Measurements from ENCODE around the gene PLXNB2.

PLXNB2 gene

DNA sequence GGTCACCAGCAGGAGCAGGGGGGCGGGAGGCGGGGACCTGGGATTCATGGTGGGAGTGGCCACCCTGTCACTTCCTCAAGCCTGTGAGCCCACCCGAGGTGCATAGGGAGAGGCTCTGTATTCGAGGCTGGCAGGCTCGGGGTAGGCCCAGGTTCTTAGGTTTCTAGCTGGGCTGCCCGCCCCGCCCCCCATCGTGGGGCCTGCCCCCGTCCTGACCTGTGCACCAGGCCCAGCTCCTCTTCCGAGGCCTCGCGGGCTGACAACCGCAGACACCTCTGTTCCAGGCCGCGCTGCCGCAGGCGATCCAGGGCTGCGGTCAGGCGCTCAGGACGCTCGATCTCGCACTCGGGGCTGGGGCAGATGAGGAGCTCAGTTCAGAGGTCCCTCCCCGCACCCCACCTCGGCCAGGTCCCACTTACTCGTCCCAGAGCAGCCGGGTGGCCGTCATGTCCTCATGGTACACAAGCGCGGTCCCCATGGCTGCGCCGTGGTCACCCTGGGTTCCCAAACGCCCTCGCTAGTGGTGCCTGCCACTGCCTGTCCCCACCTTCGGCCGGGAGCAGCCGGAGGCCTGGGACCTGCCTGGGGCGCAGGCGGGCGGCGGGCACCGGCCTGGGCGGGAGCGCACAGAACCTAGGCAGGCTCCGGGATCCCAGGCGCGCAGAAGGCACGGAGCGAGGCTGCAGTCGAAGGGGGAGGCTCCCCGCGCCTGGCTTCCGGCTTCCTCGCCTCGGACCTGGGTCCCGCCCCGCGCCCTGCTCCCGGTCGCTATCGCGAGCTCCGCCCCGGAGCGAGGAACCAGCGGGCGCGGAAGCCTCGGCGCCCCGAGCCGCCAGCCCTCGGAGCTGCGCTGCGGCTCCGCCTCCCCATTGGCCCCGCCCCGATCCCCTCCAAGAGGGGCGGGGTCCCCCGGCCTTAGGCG, 56.6 kb downstream of the PLXNB2 start, which contains the start of gene HDAC10:
TSS of gene HDAC10 (minus strand) at position 711 of the 922 bp plus-strand sequence. CDS start at position 478, 233 bp downstream.
- Histone ChIP-seq H4K20me1 (ENCODE audit: insufficient read depth, low read length) (no peaks in the 10 kb centered on the region), H3K27ac (ENCODE audit: low read length) (peak within 1 kb of the TSS; percentile 53), H3K79me2 (ENCODE audit: low read length) (peaks cover 5% of the 10 kb centered on the region), H3K4me2 (ENCODE audit: low read length) (peak within 1 kb of the TSS; percentile 79), H3K4me1 (ENCODE audit: low read length) (peaks cover 18% of the 10 kb centered on the region; the same call in 1 of the 2 replicates), H3K36me3 (replicated peaks; ENCODE audit: low read depth, low read length) (no peaks in the 10 kb centered on the region), H3K9me3 (ENCODE audit: insufficient read depth, low read length) (no peaks in the 10 kb centered on the region), H2AFZ (ENCODE audit: low read depth, low read length) (no peak within 1 kb of the TSS), H3K9ac (ENCODE audit: low read length) (peak within 1 kb of the TSS; percentile 86), H3K4me3 (ENCODE audit: low read length) (peak within 1 kb of the TSS; percentile 98), H3K27me3 (ENCODE audit: low read depth, low read length) (no peaks in the 10 kb centered on the region)
- TF ChIP-seq, protein P1, sequence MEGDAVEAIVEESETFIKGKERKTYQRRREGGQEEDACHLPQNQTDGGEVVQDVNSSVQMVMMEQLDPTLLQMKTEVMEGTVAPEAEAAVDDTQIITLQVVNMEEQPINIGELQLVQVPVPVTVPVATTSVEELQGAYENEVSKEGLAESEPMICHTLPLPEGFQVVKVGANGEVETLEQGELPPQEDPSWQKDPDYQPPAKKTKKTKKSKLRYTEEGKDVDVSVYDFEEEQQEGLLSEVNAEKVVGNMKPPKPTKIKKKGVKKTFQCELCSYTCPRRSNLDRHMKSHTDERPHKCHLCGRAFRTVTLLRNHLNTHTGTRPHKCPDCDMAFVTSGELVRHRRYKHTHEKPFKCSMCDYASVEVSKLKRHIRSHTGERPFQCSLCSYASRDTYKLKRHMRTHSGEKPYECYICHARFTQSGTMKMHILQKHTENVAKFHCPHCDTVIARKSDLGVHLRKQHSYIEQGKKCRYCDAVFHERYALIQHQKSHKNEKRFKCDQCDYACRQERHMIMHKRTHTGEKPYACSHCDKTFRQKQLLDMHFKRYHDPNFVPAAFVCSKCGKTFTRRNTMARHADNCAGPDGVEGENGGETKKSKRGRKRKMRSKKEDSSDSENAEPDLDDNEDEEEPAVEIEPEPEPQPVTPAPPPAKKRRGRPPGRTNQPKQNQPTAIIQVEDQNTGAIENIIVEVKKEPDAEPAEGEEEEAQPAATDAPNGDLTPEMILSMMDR (IDR thresholded peaks at IDR 0.05; ENCODE audit: low read depth, low read length), result no peak
- TF ChIP-seq EZH2phosphoT487 (IDR thresholded peaks at IDR 0.05; ENCODE audit: low read depth), result no peak

DNA sequence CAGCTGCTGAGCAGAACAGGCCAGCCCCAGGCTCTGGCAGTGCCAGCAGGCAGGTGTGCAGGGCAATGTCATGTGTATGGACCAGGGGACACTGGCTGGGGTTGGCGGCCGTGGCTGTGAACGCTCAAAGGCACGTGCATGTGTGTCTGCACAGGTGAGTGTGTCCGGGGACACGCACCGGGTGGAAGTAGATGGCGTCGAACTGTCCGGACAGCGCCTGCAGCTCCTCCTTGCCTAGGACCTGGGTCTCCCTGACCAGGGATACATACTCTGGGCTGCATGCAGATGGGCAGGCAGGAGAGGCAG, 57.2 kb downstream of the PLXNB2 start:
- Histone ChIP-seq H4K20me1 (ENCODE audit: insufficient read depth, low read length) (no peaks in the 10 kb centered on the region), H3K4me1 (ENCODE audit: low read length) (peaks cover 20% of the 10 kb centered on the region; the same call in 1 of the 2 replicates), H3K4me3 (ENCODE audit: low read length) (peak overlapping the region; percentile 98), H3K9ac (ENCODE audit: low read length) (peak overlapping the region; percentile 86), H3K27ac (ENCODE audit: low read length) (no peak overlapping the region), H3K4me2 (ENCODE audit: low read length) (peak overlapping the region; percentile 79), H2AFZ (ENCODE audit: low read depth, low read length) (no peak overlapping the region), H3K36me3 (replicated peaks; ENCODE audit: low read depth, low read length) (no peaks in the 10 kb centered on the region), H3K79me2 (ENCODE audit: low read length) (peaks cover 10% of the 10 kb centered on the region), H3K9me3 (ENCODE audit: insufficient read depth, low read length) (no peaks in the 10 kb centered on the region), H3K27me3 (ENCODE audit: low read depth, low read length) (no peaks in the 10 kb centered on the region)
- TF ChIP-seq EZH2phosphoT487 (IDR thresholded peaks at IDR 0.05; ENCODE audit: low read depth), result no peak

DNA sequence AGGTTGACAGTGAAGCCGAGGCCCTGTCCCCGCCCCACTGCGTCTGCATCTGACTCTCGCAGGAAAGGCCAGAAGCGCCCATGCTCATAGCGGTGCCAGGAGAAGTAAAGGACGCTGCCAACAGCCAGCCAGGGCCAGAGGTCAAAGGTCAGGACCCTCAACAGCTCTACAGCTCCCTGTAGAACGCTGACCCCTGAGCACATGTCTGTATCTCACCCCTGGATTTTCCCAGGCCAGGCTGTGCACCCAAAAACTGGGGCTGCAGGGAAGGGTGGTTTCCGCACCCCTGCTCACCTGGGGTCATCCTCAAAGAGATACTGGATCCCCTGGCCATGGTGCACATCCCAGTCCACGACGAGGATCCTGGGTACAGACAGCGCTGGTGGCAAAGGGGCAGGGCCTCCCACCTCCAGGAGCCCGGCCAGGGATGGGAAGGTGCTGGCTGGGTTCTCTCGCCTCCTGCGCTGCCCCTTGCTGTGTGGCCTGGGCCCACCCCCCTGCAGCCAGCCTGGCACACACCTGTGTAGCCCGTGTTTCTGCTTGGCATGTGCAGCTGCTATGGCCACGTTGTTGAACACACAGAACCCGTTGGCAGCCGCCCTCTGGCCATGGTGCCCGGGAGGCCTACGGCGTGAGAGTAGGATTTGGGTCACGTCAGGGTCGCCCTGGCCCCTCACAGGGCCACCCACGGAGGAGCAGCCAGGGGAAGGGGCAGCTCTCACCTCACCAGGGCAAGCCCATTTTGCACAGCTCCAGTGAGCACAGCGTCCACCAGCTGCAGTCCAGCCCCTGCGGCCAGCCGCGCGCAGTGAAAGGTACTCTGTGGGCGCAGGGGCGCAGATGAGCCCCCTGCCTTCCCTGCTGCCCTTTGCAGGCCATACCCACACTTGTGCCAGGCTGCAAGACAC, 57.9 kb downstream of the PLXNB2 start:
- H4K20me1 ChIP-seq (ENCODE audit: insufficient read depth, low read length), result no peaks in the 10 kb centered on the region
- peak overlapping the region; percentile 79 for H3K4me2 ChIP-seq (ENCODE audit: low read length)
- peak overlapping the region; percentile 98; the same call in 1 of the 2 replicates for H3K4me3 ChIP-seq (ENCODE audit: low read length)
- H2AFZ ChIP-seq (ENCODE audit: low read depth, low read length), result no peak overlapping the region
- no peak overlapping the region for H3K9ac ChIP-seq (ENCODE audit: low read length)
- TF ChIP-seq, protein P1 (IDR thresholded peaks at IDR 0.05; ENCODE audit: low read depth, low read length), result no peak
- TF ChIP-seq EZH2phosphoT487 (IDR thresholded peaks at IDR 0.05; ENCODE audit: low read depth), result no peak
- no peaks in the 10 kb centered on the region for H3K27me3 ChIP-seq (ENCODE audit: low read depth, low read length)
- H3K36me3 ChIP-seq (replicated peaks; ENCODE audit: low read depth, low read length), result no peaks in the 10 kb centered on the region
- H3K9me3 ChIP-seq (ENCODE audit: insufficient read depth, low read length), result no peaks in the 10 kb centered on the region
- H3K4me1 ChIP-seq (ENCODE audit: low read length), result peaks cover 20% of the 10 kb centered on the region; the same call in 1 of the 2 replicates
- H3K79me2 ChIP-seq (ENCODE audit: low read length), result peaks cover 12% of the 10 kb centered on the region
- no peak overlapping the region for H3K27ac ChIP-seq (ENCODE audit: low read length)

DNA sequence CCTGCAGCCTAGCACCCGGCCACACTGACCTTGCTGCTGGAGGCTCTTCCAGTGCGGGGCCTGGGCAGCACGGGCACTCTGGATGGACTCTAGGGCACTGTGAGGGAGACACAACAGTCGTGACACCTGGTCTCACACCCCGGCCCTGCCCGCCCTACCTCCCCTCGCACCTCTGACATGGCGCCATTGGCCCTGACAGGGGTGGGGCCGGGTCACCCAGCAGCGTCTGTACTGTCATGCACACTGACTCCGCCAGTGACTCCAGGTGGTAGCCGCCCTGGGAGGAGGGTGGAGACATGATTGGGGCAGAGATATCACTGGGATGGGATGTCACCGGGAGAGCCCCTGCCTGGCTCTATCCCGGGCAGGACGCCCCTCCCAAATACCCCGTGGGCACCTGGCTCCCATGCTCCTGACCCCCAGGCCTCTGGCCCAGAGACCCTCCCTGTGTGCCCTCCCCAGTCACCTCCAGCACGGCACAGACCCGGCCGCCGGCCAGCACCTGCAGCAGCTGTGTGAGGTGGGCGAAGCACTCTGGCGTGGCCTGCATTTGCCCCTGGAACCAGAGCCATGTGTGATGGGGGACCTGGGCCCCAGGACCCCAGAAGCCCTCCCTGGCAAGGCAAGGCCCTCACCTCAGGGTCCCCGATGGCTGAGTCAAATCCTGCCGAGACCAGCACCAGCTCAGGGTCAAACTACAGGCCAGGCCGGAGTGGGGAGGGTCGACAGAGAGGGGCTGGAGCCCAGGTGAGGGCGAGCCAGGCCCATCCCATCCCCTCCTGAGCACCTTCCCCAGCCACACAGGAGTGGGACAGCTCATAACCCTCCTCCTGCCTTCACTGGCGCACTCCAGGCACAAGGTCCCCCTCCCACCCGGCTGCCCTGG, 59.0 kb downstream of the PLXNB2 start:
- Histone ChIP-seq H3K36me3 (replicated peaks; ENCODE audit: low read depth, low read length) (no peaks in the 10 kb centered on the region), H3K9me3 (ENCODE audit: insufficient read depth, low read length) (no peaks in the 10 kb centered on the region), H3K9ac (ENCODE audit: low read length) (no peak overlapping the region), H2AFZ (ENCODE audit: low read depth, low read length) (no peak overlapping the region), H3K4me3 (ENCODE audit: low read length) (no peak overlapping the region), H3K27ac (ENCODE audit: low read length) (no peak overlapping the region), H3K79me2 (ENCODE audit: low read length) (peaks cover 23% of the 10 kb centered on the region), H3K4me2 (ENCODE audit: low read length) (peak overlapping the region; percentile 17; the same call in 1 of the 2 replicates), H3K27me3 (ENCODE audit: low read depth, low read length) (no peaks in the 10 kb centered on the region), H4K20me1 (ENCODE audit: insufficient read depth, low read length) (no peaks in the 10 kb centered on the region), H3K4me1 (ENCODE audit: low read length) (peaks cover 20% of the 10 kb centered on the region; the same call in 1 of the 2 replicates)
- TF ChIP-seq EZH2phosphoT487 (IDR thresholded peaks at IDR 0.05; ENCODE audit: low read depth), result no peak
- TF ChIP-seq, protein P1 (IDR thresholded peaks at IDR 0.05; ENCODE audit: low read depth, low read length), result no peak

All from OCI-LY3 (cell line).